ENCODE results near the gene DNAH11.
"Not testable (repeated sequence)": the region's sequence is repeated elsewhere in the genome, so short reads cannot be mapped to it uniquely, and the experiment has no call there.

The DNAH11 gene

DNA sequence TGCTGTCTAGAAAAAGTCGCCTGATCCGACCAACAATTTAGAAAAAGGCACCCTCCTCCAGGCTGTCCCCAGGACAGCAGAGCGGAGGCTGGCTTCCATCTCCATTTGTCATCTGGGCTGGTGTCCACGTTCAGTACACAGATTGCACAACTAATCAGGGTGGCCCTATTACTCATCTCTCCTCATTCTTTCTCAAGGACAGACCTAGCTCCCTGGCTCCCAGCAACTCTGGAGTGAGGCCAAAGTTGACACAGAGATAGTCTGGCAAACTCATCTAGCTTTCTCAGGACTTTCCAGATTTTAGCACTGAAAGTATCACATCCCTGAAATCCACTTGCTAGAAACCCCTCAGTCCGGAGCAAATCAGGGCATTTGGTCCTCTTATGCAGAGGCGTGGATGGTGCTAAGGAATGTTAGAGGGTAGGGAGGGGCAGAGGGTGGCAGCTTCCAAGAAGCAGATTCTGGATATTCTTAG is 75.1 kb downstream of the DNAH11 start:
- DNase-seq (ENCODE audit: low read depth in 2 of 2) = no peak

DNA sequence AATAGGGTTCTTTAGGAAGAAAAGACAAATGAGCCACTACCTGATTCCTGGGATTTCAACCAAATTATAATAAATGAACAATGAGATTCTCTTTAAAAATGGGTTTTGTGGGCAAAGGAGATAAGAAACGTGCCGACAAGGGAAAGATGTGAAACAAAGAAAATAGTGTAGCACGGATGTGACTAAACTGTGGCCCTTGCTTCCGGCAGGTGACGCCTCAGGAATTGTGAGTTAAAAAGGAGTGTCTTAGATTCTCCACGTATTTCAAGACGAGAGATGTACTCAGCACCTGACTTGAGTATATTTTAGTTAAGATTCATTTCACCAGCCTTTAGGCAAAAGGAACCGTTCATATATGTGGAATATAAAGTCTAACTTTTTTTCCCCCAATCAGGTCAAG is 75.9 kb downstream of the DNAH11 start:
- DNase-seq (ENCODE audit: low read depth in 2 of 2) = no peak

DNA sequence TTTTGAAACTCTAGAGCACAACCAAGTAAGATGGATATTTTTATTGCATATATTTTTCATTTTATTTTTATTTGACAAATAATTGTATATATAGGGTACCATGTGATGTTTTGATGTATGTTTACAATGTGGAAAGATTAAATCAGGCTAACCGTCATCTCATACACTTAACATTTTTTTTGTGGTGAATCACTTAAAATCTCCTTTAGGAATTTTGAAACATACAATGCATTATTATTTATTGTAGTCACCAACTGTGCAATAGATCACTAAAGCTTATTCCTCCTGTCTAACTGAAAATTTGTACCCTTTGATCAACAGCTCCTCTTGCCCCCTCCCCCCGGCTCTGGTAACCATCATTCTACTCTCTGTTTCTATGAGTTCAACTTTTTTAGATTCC is 77.2 kb downstream of the DNAH11 start:
- no peak for DNase-seq (ENCODE audit: low read depth in 2 of 2)

DNA sequence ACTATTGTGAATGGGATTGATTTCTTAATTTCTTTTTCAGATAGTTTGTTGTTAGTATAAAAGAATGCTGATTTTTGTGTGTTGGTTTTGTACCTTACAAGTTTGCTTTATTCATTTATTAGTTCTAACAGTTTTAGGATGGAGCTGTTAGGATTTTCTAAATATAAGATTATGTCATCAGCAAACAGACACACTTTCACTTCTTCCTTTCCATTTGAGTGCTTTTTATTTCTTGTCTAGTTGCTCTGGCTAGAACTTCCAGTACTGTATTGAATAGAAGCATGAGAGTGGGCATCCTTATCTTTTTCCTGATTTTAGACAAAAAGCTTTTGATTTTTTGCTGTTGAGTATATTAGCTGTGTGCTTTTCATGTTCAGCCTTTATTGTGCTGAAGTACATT is 81.5 kb downstream of the DNAH11 start:
- no peak for DNase-seq (ENCODE audit: low read depth in 2 of 2)

DNA sequence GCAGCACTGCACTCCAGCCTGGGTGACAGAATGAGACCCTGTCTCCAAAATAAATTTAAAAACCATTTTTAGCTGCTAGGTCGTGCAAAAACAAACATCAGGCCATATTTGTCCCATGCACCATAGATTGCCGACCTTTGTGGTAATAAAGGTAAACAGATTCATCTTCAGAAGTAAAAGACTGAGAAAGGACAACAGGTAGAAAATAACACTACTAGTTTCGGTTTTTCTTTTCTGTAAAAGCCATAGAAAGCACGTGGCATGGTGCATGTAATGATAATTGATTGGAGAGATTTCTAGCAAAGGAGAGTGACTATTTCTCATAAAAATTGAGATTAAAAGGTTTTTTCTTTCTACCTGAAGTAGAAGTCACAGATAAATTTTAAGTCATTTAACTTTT is 93.9 kb downstream of the DNAH11 start:
- no peak for DNase-seq (ENCODE audit: low read depth in 2 of 2)

DNA sequence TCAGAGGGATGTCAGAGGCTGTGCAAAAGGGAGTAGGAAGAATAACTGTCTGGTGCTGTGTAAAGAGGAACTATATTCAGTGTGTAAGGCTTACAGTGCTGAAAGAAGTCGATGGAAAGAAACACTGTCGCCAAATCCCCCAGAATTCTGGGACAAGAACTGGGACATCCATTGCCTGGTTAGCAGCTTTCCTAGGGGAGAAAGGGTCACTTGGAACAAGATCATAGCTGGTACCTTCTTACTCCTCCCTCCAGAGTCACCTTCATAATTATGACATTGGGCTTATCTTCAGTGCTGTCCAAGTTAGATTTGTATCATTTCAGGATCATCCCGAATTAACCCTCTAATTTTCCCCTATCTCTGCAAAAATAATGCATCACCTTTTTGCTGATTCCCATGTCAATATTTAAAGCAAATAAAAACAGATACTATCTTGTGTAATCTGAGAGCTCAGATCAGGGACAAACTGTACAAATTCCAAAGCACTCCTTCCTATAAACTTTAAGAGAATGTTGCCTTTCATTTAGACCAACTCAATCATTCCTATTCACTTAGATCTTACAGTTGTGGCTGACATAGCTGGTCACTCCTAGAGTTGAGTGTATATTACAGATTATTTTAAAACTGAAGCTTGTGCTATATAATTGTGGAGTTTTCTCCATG is 96.5 kb downstream of the DNAH11 start:
- no peak for DNase-seq (ENCODE audit: low read depth in 2 of 2)

DNA sequence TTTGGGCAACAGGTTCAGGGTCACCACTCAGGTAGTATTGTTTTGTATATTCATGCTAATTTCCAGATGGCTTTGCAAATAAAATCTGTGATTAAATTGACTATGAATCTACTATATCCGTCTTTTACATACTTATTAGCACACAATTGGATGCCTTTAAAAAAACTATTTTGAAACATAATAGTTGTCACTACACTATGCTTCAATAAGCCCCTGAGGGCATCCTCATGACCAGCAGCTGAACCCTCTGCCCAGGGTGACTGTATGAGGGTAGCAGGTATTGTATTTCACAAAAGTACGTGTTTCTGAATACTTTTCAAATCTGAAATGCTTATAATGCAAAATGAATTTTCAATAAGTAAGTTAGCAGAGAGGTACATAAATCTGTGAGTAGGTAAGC is 97.3 kb downstream of the DNAH11 start:
- no peak for DNase-seq (ENCODE audit: low read depth in 2 of 2)

DNA sequence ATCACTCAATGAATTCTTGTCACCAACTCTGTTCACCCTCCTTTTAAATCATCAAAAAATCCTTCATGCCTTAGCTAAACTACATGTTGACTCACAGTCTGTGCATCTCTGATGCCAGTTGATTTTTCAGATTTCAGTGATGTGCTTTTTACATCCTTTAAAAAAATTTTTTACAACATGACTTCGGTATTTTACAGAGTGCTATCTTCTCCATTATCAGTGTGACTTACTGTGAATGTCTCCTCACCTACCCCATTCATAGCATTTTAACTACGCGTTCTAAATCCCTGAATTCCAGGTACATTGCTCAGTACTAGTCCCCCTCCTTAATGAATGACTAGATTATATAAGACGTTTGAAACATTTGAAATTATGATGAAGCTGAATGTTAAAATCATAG is 98.7 kb downstream of the DNAH11 start:
- no peak for DNase-seq (ENCODE audit: low read depth in 2 of 2)

DNA sequence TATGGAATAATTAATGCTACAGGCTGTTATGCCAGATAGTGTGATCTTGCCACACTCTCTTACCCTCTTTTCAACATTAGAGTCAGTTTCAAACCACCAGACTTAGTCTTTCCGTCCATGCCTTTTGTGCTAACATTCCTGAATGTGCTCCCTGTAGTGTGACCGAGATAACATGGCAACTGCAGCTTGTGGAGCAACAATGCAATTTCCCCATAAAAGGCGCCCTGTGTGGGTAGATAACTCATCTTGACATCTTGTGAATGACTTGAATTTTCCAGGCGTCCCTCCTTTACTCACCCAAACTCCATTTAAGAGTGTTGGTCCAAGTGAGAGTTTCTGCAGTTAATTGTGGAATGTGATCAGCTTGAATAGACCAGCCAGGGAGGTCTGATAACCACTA is 99.6 kb downstream of the DNAH11 start:
- no peak for DNase-seq (ENCODE audit: low read depth in 2 of 2)

DNA sequence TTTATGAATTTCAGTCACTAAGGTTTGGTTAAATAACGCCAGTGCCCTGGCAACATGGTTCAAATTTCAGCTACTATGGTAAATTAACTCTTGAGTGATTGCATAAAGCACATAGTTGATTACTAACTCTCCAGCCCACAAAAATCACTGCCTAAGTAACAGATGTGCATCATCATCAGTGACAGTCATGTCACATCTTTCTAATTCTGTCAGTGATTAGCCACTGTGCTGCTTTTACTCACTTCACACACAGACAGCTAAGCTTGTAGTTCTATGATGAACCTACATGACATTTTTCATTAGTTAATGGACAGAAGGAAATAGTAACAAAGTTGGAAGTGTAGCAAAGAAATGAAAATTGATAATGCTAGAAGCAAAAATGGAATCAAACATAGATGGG is 108.9 kb downstream of the DNAH11 start:
- no peak for DNase-seq (ENCODE audit: low read depth in 2 of 2)

DNA sequence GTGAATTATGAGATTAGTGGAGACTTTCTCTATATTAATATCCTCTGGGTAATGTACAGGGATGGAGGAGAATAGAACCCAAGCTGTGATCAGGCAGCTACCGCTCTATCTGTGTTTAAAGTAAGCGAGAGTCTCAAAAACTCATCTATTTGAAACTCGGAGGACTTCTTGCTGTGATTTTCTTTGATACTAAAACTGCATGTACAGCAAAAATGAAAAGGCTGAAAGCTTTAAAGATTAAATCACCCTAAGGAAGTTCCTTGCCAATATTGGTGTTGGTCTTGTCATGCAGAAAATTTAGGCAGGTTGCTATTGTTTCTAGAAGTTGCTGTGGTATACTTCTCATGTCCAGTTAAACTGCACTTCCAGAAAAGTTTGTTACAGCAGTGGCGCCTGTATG is 110.8 kb downstream of the DNAH11 start:
- DNase-seq (ENCODE audit: low read depth in 2 of 2) = no peak

DNA sequence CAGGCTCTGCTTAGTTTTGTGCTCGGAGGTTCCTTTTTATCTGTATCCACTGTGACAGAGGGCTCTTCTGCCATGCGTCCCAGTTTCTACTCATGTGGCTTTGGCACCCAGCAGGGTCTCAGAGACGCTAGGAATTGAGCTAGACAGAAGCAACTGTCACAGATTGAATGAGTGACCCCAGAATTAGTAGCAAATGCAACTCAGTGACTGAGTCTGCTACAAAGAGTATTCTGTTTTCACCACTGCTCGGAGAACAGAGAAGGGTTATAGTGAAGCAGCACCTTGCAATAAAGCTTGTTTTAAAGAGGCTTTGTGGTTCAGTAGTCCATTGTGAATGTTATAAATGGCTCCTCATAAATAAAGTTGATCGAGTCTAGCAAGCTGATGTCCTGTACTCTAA is 113.2 kb downstream of the DNAH11 start:
- DNase-seq (ENCODE audit: low read depth in 2 of 2) = no peak

DNA sequence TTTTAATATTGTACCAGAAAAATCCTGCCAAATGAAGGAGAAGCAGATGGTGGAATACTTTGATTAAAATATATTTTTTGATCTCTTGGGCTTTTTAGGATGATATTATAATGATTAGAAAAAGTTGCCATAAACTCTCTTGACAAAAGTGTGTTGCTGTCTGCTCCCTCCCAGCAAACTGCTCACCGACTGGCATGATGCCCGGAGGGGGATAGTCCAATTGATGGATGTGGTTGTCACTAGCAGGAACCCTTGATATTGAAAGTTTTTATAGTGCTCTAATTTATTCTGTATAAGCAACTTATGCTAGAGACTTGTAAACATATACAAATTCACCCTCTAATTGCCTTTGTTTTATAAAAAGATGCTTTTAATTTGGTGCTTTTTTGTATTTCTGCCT is 114.0 kb downstream of the DNAH11 start:
- DNase-seq (ENCODE audit: low read depth in 2 of 2) = no peak

DNA sequence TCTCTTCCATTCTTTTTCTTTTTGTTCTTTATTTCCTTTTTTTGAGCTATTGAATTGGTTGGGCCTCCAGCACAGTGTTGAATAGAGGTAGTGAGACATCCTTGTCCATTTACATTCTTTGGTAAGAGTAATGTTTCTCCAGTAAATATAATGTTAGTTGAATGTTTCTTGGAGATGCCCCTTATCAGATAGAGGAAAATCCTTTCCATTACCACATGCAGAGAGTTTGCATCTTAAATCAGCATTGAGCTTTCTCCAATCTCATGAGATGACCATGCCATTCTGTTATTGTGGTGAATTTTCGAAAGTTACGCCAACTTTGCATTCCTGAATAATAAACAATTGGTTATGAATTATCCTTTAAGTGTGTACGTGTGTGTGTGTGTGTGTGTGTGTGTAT is 127.7 kb downstream of the DNAH11 start:
- no peak for DNase-seq (ENCODE audit: low read depth in 2 of 2)

DNA sequence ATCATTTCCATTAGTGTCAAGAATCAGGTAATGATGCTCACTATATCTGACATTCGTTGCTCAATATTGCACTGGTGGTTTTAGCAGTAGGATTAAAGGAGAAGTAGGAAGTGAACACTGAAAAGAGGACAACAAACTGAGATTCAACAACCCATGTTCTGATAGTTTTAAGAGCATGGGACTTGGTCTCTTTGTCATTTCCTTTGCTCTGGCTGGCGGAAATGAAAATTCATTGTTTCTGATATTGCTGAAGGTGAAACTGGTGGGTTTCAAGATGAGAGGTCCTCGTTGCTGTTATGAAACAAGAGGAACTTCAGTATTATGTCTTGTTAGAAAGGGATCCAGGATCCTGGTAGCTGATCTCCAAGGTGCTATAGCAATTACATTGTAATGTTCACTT is 129.0 kb downstream of the DNAH11 start:
- DNase-seq (ENCODE audit: low read depth in 2 of 2) = no peak

DNA sequence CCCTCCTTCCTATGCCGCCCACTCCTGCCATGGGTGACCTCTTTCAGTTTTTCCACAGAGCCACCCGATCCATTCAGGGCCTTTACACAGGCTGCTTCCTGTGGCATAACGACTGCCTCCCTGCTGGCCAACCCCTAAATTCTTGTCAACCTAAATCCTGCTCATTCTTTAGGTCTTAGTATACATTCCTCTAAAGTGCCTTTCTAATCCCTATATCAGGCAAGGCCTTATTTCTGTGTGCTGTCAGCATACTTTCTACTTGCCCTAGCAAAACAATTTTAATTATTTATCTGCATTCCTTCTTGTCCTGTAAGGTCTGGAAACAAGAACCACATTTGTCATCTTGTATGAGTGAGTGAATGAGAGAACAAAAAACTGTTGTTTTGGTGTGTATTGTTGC is 132.4 kb downstream of the DNAH11 start:
- DNase-seq (ENCODE audit: low read depth in 2 of 2) = no peak

DNA sequence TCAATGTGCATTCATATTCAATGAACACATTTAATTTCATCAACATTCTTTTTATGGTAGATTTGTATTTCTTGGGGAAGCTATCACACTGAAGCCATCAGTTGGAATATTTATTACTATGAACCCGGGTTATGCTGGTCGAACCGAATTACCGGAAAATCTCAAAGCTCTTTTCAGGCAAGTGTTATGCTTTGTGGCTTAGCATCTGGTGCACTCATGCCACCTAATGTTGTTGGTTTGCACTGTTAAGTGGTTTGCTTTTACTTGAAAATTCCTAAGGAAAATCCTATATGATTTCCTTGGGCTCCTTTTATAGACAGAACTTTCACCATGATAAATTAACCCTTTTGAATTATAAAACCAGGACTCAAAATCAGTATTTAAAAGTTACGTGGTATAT is 147.9 kb downstream of the DNAH11 start:
- DNase-seq (ENCODE audit: low read depth in 2 of 2) = no peak

DNA sequence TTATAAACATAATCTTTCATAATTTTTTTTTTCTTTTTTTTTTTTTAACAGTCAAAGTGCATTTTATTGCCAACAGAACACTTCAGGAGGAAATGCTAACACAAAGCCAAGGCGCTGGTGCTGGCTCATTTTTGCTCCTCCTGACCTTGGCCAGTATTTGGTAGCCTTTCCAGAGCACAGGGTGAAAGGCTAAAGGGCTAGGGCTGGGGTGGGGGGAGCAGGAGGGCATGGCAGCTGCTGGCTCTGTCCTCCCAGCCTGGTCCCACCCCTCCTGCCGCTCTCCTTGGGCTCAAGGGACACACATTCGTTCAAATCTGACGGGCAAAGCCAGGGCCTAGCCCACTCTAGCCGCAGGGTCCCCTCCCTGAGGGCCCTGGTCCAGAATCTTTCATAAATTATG is 148.3 kb downstream of the DNAH11 start:
- DNase-seq (ENCODE audit: low read depth in 2 of 2) = not testable (repeated sequence)

DNA sequence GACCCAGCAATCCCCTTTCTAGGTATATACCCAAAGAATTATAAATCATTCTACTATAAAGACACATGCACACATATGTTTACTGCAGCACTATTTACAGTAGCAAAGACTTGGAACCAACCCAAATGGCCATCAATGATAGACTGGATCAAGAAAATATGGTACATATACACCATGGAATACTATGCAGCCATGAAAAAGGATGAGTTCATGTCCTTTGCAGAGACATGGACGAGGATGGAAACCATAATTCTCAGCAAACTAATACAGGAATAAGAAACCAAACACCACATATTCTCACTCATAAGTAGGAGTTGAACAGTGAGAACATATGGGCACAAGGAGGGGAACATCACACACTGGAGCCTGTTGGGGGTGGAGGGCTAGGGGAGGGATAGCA is 157.7 kb downstream of the DNAH11 start:
- DNase-seq (ENCODE audit: low read depth in 2 of 2) = not testable (repeated sequence)

DNA sequence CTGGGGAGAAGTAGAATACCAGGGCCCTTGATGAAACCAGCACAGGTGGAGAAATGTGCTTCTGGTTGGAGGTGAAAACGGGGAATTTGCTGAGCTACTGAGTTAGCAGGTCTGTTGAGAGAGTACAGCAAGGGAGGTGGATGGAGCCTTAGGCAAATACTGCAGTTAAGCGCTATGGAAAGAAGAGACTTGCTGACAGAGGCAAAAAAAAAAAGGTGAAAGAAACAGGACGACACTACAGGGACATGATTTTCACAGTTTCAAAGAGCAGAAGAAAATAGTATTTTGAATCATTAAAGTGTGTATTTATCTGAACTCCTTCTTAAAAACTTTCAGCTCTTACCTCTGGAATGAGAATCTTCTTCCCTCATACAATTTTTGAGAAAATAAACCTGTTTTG is 159.5 kb downstream of the DNAH11 start:
- no peak for DNase-seq (ENCODE audit: low read depth in 2 of 2)

DNA sequence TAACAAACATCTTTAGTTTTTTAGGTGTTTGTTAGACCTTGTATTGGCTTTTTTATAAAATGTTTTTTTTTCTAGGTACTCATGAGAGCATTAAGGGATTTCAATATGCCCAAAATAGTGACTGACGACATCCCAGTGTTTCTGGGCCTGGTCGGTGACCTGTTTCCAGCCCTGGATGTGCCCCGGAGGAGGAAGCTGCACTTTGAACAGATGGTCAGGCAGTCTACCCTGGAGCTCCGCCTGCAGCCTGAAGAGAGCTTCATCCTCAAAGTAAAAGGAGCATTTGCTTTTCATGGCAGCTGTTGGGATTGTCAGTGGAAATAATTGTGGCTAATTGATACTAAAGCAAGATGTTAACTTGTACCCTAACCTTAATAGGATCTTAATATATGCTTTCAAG is 161.5 kb downstream of the DNAH11 start:
- no peak for DNase-seq (ENCODE audit: low read depth in 2 of 2)

DNA sequence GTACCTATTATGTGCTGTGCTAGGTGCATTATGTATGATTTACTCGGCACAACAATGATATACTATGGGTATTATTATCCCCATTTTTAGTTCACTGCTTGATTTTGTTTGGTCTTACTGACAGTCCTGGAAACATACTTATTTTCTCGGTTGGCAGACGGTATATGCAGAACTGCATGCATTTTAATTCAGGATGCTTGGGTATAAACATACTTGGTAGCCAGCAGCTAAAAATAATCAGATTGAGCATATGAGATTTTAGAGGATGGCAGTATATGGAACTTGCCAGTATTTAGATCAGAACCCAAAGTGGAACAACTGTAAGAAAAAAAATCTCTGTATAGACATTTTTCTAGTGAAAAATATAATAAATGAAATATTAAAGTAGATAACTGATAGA is 163.3 kb downstream of the DNAH11 start:
- no peak for DNase-seq (ENCODE audit: low read depth in 2 of 2)

DNA sequence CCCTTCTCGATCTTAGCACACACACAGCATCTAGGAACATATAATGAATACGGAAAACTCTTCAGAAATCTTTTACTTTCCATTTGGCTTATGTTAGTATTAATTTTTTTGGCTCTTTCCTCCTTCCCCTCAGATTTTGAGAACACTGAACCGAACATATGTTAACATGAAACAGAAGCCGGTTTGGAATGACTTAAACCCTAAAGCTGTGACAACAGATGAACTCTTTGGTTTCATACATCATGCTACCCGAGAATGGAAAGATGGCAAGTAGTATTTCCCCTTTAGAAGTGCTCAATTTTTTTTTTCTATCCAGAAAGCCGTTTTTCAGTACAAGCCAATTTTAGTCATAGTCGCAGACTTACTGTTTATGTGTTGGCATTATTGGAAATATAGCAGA is 164.7 kb downstream of the DNAH11 start:
- no peak for DNase-seq (ENCODE audit: low read depth in 2 of 2)

DNA sequence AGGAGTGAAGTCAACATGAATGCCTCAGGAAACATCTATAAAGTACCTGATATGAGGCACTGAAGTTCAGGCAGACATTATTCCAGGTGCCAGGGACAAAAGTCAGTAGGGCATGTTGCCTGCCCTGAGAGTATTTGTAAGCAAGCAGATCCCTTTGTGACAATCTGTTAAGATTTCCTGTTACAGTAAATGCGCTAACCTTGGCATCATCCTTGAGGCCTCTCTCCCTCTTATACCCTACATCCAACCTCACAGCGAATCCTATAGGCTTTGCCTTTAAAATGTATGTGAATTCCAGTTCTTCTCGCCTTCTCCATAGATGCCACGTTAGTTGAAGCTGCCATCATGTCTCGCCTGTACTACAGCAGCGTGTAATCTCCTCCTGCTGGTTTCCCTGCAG is 165.3 kb downstream of the DNAH11 start:
- DNase-seq (ENCODE audit: low read depth in 2 of 2) = no peak
